Measurements from ENCODE around the gene SMIM13. TPM values are rescaled to one million over a fixed set of nuclear protein-coding genes. Genes with fewer than 3 reads are reported as not detected.

Gene SMIM13
- total and polyA plus RNA-seq, 11 donors: 4.6 to 18.4 (median 12.3) TPM

DNA sequence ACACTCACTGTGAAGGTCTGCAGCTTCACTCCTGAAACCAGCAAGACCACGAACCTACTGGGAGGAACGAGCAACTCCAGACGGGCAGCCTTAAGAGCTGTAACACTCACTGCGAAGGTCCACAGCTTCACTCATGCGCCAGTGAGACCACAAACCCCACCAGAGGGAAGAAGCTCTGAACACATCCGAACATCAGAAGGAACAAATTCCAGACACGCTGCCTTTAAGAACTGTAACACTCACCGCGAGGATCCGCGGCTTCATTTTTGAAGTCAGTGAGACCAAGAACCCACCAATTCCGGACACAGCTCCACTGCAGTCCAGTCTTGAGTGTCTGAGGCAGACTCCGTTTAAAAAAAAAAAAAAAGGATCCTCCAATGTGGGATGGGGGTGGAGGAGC lies 78.3 kb downstream of the SMIM13 start:
- H3K27ac ChIP-seq: no peak overlapping the region
- TF ChIP-seq, protein P1, sequence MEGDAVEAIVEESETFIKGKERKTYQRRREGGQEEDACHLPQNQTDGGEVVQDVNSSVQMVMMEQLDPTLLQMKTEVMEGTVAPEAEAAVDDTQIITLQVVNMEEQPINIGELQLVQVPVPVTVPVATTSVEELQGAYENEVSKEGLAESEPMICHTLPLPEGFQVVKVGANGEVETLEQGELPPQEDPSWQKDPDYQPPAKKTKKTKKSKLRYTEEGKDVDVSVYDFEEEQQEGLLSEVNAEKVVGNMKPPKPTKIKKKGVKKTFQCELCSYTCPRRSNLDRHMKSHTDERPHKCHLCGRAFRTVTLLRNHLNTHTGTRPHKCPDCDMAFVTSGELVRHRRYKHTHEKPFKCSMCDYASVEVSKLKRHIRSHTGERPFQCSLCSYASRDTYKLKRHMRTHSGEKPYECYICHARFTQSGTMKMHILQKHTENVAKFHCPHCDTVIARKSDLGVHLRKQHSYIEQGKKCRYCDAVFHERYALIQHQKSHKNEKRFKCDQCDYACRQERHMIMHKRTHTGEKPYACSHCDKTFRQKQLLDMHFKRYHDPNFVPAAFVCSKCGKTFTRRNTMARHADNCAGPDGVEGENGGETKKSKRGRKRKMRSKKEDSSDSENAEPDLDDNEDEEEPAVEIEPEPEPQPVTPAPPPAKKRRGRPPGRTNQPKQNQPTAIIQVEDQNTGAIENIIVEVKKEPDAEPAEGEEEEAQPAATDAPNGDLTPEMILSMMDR (IDR thresholded peaks at IDR 0.05): no peak
- no peak for TF ChIP-seq POLR2A (IDR thresholded peaks at IDR 0.05)
- H3K36me3 ChIP-seq: no peaks in the 10 kb centered on the region
- no peaks in the 10 kb centered on the region for H3K27me3 ChIP-seq
- no peak for ATAC-seq
- DNase-seq: no peak
- no peaks in the 10 kb centered on the region for H3K9me3 ChIP-seq
- intact Hi-C loops (cut with DNase I): loop anchor here in 8 of 10 donors (1.0 to 10.0 kb wide), 7 partner anchors 45 to 325 kb away; partner anchors contain the start of gene NEDD9 (in 2 of the 8)
- peaks cover 0 to 14% (median 6%) of the 10 kb centered on the region in 12 donors for H3K4me1 ChIP-seq
- no peak overlapping the region for H3K4me3 ChIP-seq
- 93 to 96% (median 96%) methylated on average over 13 of the region's 13 CpGs for WGBS, 4 donors

DNA sequence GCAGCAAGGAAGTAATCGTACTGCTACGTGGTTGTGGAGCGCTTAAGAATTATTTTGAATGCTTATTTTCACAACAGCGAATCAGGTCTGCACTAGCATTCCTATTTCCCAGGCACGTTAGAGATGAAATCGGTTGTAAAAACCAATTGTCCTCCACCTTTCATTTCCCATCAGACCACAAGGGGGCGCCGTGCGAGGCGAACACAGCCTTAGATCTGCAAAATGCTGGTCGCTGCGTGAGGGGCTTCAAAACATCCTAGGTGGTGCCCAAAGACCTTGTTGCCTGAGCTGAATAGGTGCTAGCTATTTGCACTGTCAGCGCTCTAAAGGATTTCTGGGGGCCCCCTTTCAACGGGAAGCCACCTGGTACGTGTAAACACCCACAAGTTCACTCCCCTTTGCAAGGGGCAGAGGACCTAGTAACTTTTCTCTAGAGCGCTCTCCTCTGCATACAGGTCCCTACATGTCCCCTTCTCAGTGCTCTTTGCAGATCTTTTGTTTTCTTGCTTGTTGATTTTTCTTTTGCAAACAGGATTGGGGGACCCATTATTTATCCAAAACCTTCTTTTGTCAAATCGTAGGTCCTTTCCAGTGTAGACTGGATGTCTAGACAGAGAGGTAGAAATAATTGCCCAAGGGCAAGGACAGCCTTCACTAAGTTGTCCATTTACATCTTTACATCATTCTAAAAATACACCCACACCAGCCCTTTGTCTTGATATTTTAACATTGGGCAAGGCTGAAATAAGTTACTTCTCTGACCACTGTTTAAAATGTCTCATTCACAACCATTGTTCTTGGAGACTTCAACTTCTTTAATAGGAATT lies 79.1 kb downstream of the SMIM13 start:
- intact Hi-C loops (cut with DNase I): loop anchor here in 8 of 10 donors (1.0 to 10.0 kb wide), 7 partner anchors 45 to 324 kb away; partner anchors contain the start of gene NEDD9 (in 2 of the 8)
- ATAC-seq: peak in 2 of 4 donors; percentile 55 to 59

DNA sequence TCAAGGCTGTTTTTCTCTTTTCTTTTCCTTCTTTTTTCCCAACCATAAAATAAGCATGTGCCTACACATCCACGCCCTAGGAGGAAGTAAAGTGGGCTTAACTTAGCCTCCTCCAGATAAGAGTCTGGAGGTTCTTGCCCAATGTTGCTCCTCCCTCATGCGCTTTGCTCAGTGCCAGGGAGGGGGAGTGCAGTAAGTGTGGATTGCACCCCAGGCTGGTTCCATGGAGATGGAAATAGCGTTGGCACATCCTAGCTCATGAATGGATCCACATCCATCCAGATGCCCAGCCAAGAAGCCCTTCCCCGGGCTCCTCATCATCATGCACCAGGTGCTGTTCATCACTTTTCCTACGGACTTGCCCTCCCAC lies 80.6 kb downstream of the SMIM13 start:
- no peak overlapping the region for H3K4me3 ChIP-seq
- no peak overlapping the region for H3K27ac ChIP-seq
- H3K36me3 ChIP-seq: no peaks in the 10 kb centered on the region
- H3K9me3 ChIP-seq: peaks cover 0 to 4% (median 0%) of the 10 kb centered on the region in 12 donors
- 94 to 97% (median 96%) methylated on average over 5 of the region's 5 CpGs for WGBS, 4 donors
- TF ChIP-seq, protein P1 (IDR thresholded peaks at IDR 0.05): no peak
- TF ChIP-seq POLR2A (IDR thresholded peaks at IDR 0.05): no peak
- no peaks in the 10 kb centered on the region for H3K27me3 ChIP-seq
- DNase-seq: no peak
- intact Hi-C loops (cut with DNase I): loop anchor here in 7 of 10 donors (5.0 to 10.0 kb wide), 4 partner anchors 43 to 321 kb away; partner anchors contain the start of gene NEDD9 (in 2 of the 7)
- ATAC-seq: no peak
- peaks cover 0 to 8% (median 1%) of the 10 kb centered on the region in 12 donors for H3K4me1 ChIP-seq

More for the DNA sequence above, 79.1 kb downstream of the SMIM13 start:
- WGBS, 4 donors: 24 to 33% (median 28%) methylated on average over 17 of the region's 17 CpGs
- peak; percentile 62 to 84 (median 66) for DNase-seq
- no peak overlapping the region for H3K27ac ChIP-seq
- no peak for TF ChIP-seq POLR2A (IDR thresholded peaks at IDR 0.05)
- TF ChIP-seq, protein P1 (IDR thresholded peaks at IDR 0.05): peak; percentile 75 to 92 (median 90)
- H3K4me3 ChIP-seq: peak overlapping the region in 1 of 12 donors; percentile 11
- H3K9me3 ChIP-seq: no peaks in the 10 kb centered on the region
- peaks cover 0 to 14% (median 6%) of the 10 kb centered on the region in 12 donors for H3K4me1 ChIP-seq
- H3K36me3 ChIP-seq: no peaks in the 10 kb centered on the region
- no peaks in the 10 kb centered on the region for H3K27me3 ChIP-seq

DNA sequence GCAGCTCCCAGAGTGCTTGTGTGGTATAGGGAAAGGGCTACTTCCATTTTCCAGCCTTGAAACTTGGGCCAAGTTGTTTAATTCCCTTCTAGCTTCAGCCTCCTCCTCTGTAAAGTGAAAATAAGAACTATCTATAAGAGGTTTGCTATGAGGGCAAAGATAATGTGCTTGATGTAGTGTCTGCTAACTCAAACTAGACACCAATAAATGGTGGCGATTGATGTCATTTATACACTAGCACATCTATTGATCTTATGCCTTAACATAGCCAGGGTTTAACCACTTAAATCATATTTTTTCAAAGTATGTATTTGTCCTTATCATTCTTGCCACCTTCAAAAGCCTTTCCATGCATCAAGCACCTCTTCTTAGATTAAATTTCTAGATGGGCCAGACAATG lies 83.6 kb downstream of the SMIM13 start:
- 94 to 98% (median 97%) methylated on average over 1 of the region's 1 CpG for WGBS, 4 donors
- Histone ChIP-seq H3K4me1 (peaks cover 0 to 7% (median 1%) of the 10 kb centered on the region in 12 donors), H3K27me3 (no peaks in the 10 kb centered on the region), H3K4me3 (no peak overlapping the region), H3K36me3 (no peaks in the 10 kb centered on the region), H3K9me3 (peaks cover 0 to 15% (median 0%) of the 10 kb centered on the region in 12 donors), H3K27ac (no peak overlapping the region)
- ATAC-seq: no peak
- no peak for DNase-seq
- intact Hi-C loops (cut with DNase I): loop anchor here in 7 of 10 donors (5.0 to 10.0 kb wide), 3 partner anchors 55 to 318 kb away; partner anchors contain the start of gene NEDD9 (in 3 of the 7)
- TF ChIP-seq, protein P1 (IDR thresholded peaks at IDR 0.05): no peak
- no peak for TF ChIP-seq POLR2A (IDR thresholded peaks at IDR 0.05)

Data from heart left ventricle (tissue), 16 donors.